Measurements from ENCODE around the gene DEFB114. TPM values are rescaled to one million over a fixed set of nuclear protein-coding genes. Genes with fewer than 3 reads are reported as not detected.
A peak's percentile ranks its signal among the peaks of the same experiment; 100 is the strongest.

The DEFB114 gene
- total RNA-seq, 2 donors from 2014 or later: not detected

DNA sequence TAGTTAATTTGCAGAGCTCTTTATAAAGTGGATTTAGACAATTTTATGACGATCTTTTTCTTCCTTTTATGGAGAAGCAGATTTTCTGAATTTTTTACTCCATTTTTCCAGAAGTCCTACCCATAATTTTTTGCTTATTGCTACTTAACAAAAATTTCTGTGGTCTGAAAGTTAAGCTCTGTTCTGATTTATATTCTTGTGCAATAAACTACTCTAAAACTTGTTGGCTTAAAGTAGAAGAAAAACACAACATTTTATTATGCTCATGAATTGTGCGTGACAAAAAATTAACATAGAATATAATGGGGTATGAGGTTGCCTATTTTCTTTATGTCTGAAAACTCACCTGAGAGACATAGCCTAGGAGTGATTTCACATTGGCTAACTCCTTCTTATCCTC, 2.9 kb upstream of the DEFB114 start:
- no peaks in the 10 kb centered on the region for H3K4me1 Mint-ChIP-seq
- H3K36me3 ChIP-seq (ENCODE audit: control insufficient read depth, insufficient read depth, low read length): no peaks in the 10 kb centered on the region
- no peak overlapping the region for H3K4me3 Mint-ChIP-seq
- no peaks in the 10 kb centered on the region for H3K9me3 ChIP-seq (ENCODE audit: control insufficient read depth, low read length)
- H3K9ac ChIP-seq (ENCODE audit: extremely low read depth, low read length, poor library complexity, severe bottlenecking): no peak overlapping the region
- H3K27me3 Mint-ChIP-seq (ENCODE audit: insufficient read depth): no peaks in the 10 kb centered on the region
- no peak overlapping the region for H3K27ac Mint-ChIP-seq
- TF ChIP-seq, protein P1, sequence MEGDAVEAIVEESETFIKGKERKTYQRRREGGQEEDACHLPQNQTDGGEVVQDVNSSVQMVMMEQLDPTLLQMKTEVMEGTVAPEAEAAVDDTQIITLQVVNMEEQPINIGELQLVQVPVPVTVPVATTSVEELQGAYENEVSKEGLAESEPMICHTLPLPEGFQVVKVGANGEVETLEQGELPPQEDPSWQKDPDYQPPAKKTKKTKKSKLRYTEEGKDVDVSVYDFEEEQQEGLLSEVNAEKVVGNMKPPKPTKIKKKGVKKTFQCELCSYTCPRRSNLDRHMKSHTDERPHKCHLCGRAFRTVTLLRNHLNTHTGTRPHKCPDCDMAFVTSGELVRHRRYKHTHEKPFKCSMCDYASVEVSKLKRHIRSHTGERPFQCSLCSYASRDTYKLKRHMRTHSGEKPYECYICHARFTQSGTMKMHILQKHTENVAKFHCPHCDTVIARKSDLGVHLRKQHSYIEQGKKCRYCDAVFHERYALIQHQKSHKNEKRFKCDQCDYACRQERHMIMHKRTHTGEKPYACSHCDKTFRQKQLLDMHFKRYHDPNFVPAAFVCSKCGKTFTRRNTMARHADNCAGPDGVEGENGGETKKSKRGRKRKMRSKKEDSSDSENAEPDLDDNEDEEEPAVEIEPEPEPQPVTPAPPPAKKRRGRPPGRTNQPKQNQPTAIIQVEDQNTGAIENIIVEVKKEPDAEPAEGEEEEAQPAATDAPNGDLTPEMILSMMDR (conservative IDR thresholded peaks at IDR 0.05): no peak
- WGBS, 2 experiments (ENCODE audit: insufficient coverage in 1 of 2, insufficient read length in 1 of 2): 71% methylated on average over 2 of the region's 2 CpGs; no CpG with 5 or more reads in 1 of the 2 experiments
- H3K4me1 ChIP-seq (ENCODE audit: control insufficient read depth, insufficient read depth, low read length): no peaks in the 10 kb centered on the region
- no peak overlapping the region for H3K4me3 ChIP-seq (ENCODE audit: low read length)
- H3K9me3 Mint-ChIP-seq: no peaks in the 10 kb centered on the region
- no peaks in the 10 kb centered on the region for H3K27me3 ChIP-seq (ENCODE audit: control insufficient read depth, insufficient read depth, low read length, poor library complexity, severe bottlenecking)
- H3K36me3 Mint-ChIP-seq (ENCODE audit: low read depth): no peaks in the 10 kb centered on the region
- DNase-seq: no peak
- no peak overlapping the region for H3K27ac ChIP-seq (ENCODE audit: low read depth, low read length)

DNA sequence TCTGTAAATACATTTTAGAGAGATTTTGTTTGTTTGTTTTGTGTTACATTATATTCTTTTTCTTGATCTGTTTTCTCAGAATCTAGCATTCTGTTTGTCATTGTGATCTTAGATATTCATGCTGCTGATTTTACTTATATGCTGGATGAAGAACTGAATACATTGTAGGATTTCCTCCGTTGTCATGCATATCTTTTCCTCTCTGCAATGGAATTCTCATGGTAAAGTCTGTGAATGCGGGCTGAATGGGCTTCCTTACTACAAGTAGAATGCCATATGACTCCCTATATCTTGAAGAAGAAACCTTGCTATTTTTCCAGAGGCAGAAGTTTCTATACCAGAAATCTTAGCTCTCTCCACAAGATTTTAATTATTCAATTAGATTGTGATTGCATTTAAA, 2.4 kb upstream of the DEFB114 start:
- H3K27ac ChIP-seq (ENCODE audit: low read depth, low read length): no peak overlapping the region
- H3K4me1 ChIP-seq (ENCODE audit: control insufficient read depth, insufficient read depth, low read length): no peaks in the 10 kb centered on the region
- no peaks in the 10 kb centered on the region for H3K9me3 ChIP-seq (ENCODE audit: control insufficient read depth, low read length)
- no peaks in the 10 kb centered on the region for H3K4me1 Mint-ChIP-seq
- H3K36me3 ChIP-seq (ENCODE audit: control insufficient read depth, insufficient read depth, low read length): no peaks in the 10 kb centered on the region
- H3K9me3 Mint-ChIP-seq: no peaks in the 10 kb centered on the region
- DNase-seq: peak; percentile 44
- H3K27ac Mint-ChIP-seq: no peak overlapping the region
- H3K27me3 Mint-ChIP-seq (ENCODE audit: insufficient read depth): no peaks in the 10 kb centered on the region
- no peak overlapping the region for H3K4me3 Mint-ChIP-seq
- no peak overlapping the region for H3K4me3 ChIP-seq (ENCODE audit: low read length)
- WGBS, 2 experiments (ENCODE audit: insufficient coverage in 1 of 2, insufficient read length in 1 of 2): 16 to 30% methylated on average over 2 of the region's 2 CpGs
- H3K27me3 ChIP-seq (ENCODE audit: control insufficient read depth, insufficient read depth, low read length, poor library complexity, severe bottlenecking): no peaks in the 10 kb centered on the region
- no peaks in the 10 kb centered on the region for H3K36me3 Mint-ChIP-seq (ENCODE audit: low read depth)
- TF ChIP-seq, protein P1 (conservative IDR thresholded peaks at IDR 0.05): no peak
- no peak overlapping the region for H3K9ac ChIP-seq (ENCODE audit: extremely low read depth, low read length, poor library complexity, severe bottlenecking)

GRCh38 chr6:49958180-49958579, 5.8 kb downstream of the DEFB114 start:
- Mint-ChIP-seq H3K27ac (no peak overlapping the region), H3K9me3 (peaks cover 9% of the 10 kb centered on the region), H3K4me1 (no peaks in the 10 kb centered on the region), H3K27me3 (ENCODE audit: insufficient read depth) (no peaks in the 10 kb centered on the region), H3K4me3 (no peak overlapping the region), H3K36me3 (ENCODE audit: low read depth) (no peaks in the 10 kb centered on the region)
- Histone ChIP-seq H3K36me3 (ENCODE audit: control insufficient read depth, insufficient read depth, low read length) (no peaks in the 10 kb centered on the region), H3K4me3 (ENCODE audit: low read length) (no peak overlapping the region), H3K27me3 (ENCODE audit: control insufficient read depth, insufficient read depth, low read length, poor library complexity, severe bottlenecking) (no peaks in the 10 kb centered on the region), H3K4me1 (ENCODE audit: control insufficient read depth, insufficient read depth, low read length) (no peaks in the 10 kb centered on the region), H3K9ac (ENCODE audit: extremely low read depth, low read length, poor library complexity, severe bottlenecking) (no peak overlapping the region), H3K9me3 (ENCODE audit: control insufficient read depth, low read length) (no peaks in the 10 kb centered on the region), H3K27ac (ENCODE audit: low read depth, low read length) (no peak overlapping the region)
- DNase-seq: no peak
- TF ChIP-seq, protein P1 (conservative IDR thresholded peaks at IDR 0.05): no peak
- WGBS, 2 experiments (ENCODE audit: insufficient coverage in 1 of 2, insufficient read length in 1 of 2): 93 to 100% methylated on average over 1 of the region's 1 CpG
